Gastrocnemius medialis (tissue), 4 donors: ENCODE results near the gene CHN2. TPM values are rescaled to one million over a fixed set of nuclear protein-coding genes. Genes with fewer than 3 reads are reported as not detected.

Experiments
- ATAC-seq, 2 donors: fragments of 150-250 bp; one replicate each; pipeline ENCODE4 v1.9.1; 2016
- DNase-seq, 2 donors: peaks; one replicate each; pipeline ENCODE4 v3.0.0-alpha.2; 2019
- H3K27ac ChIP-seq, 4 donors: fragments of 200-600 bp; sonication (generic); 1 replicate in 1 of 4; 2 replicates in 3 of 4; pipeline ENCODE4 v1.5.1; 2016 to 2018; ENCODE audit warnings: mild to moderate bottlenecking in 2 of 4, moderate library complexity in 1 of 4
- H3K27me3 ChIP-seq, 3 donors: fragments of 200-600 bp; sonication (generic) in 2 of 3; 1 replicate in 1 of 3; 2 replicates in 2 of 3; pipeline versions ENCODE4 v1.5.1 to v1.6.0; 2016 to 2019; ENCODE audit warnings: mild to moderate bottlenecking in 1 of 3, moderate library complexity in 1 of 3
- H3K36me3 ChIP-seq, 2 donors: fragments of 200-600 bp; sonication (generic) in 1 of 2; one replicate each; pipeline ENCODE4 v1.5.1; 2017 to 2018
- H3K4me1 ChIP-seq, 2 donors: fragments of 200-600 bp; sonication (generic) in 1 of 2; one replicate each; pipeline ENCODE4 v1.5.1; 2016 to 2017; ENCODE audit warnings: mild to moderate bottlenecking in 2 of 2
- H3K4me3 ChIP-seq, 4 donors: fragments of 200-600 bp; sonication (generic) in 3 of 4; 1 replicate in 1 of 4; 2 replicates in 3 of 4; pipeline ENCODE4 v1.5.1; 2016 to 2019; ENCODE audit warnings: mild to moderate bottlenecking in 2 of 4
- H3K9me3 ChIP-seq, 3 donors: fragments of 200-600 bp; sonication (generic) in 2 of 3; 1 replicate in 1 of 3; 2 replicates in 2 of 3; pipeline ENCODE4 v1.5.1; 2016 to 2019
- CTCF ChIP-seq, 5 experiments: fragments of 450-650 bp in 3 of 5; fragments of 200-600 bp in 2 of 5; sonication (generic) in 2 of 5; IDR thresholded peaks in 4 of 5; conservative IDR thresholded peaks in 1 of 5; 1 replicate in 4 of 5; 2 replicates in 1 of 5; pipeline ENCODE4 v1.5.1; 2016 to 2019; ENCODE audit warnings: antibody characterized with exemption in 5 of 5, mild to moderate bottlenecking in 3 of 5, moderate library complexity in 3 of 5
- POLR2A ChIP-seq, 2 donors: fragments of 450-650 bp; IDR thresholded peaks; one replicate each; pipeline ENCODE4 v1.6.1; 2017; ENCODE audit warnings: antibody characterized with exemption in 2 of 2, mild to moderate bottlenecking in 2 of 2, moderate library complexity in 2 of 2
- in situ Hi-C, 4 donors: fragments of 200-750 bp; cut with MboI; loops; one replicate each; pipeline versions ENCODE4 v1.15.0 to v1.8.0; 2017; ENCODE audit warnings: low sequenced_read_pairs in 4 of 4
- intact Hi-C: fragments of 100-400 bp; cut with DNase I; formaldehyde crosslinking; loops from one replicate; pipeline ENCODE4 v1.15.1; 2023; ENCODE audit warnings: low total_unique reads
- total RNA-seq, 4 donors: library from RNA; depleted of rRNA; stranded (reverse); fragments of >200 nt; gene quantifications; one replicate each; pipeline versions ENCODE4 v1.1.0 to v1.2.3, GENCODE V29; 2016

The CHN2 gene
- total RNA-seq, 4 donors from 2014 or later = 5.9 to 11.3 (median 8.2) TPM

DNA sequence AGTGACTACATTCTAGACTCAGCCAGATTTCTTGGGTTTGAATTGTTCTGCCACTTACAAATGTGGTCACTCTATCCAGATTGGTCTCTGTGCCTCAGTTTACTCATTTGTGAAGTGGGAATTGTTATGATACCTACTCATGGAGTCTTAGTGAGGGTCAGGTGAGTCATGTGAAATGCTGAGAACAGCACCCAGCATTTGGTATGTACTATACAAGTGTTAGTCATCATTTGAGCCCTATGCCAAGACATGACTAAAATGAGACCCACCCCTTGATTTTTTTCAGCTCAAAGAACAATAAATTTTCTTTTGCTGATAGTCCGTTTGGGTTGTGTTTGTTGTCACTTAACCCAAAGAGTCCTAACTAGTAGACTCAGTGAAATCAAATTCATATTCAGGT lies 92.8 kb downstream of the CHN2 start:
- Histone ChIP-seq H3K4me3 (no peak overlapping the region), H3K4me1 (no peaks in the 10 kb centered on the region), H3K9me3 (no peaks in the 10 kb centered on the region), H3K27me3 (no peaks in the 10 kb centered on the region), H3K27ac (no peak overlapping the region), H3K36me3 (no peaks in the 10 kb centered on the region)
- TF ChIP-seq CTCF (IDR thresholded peaks at IDR 0.05 in 4 of 5, conservative IDR thresholded peaks at IDR 0.05 in 1 of 5) (no peak), POLR2A (IDR thresholded peaks at IDR 0.05) (no peak)
- ATAC-seq (peak in 1 of 2 donors; percentile 65), DNase-seq (no peak)
- in situ Hi-C loops (no loop called here), intact Hi-C loops (no loop called here)

GRCh38 chr7:29288181-29289091 lies 93.9 kb downstream of the CHN2 start:
- no peak for DNase-seq
- TF ChIP-seq POLR2A (IDR thresholded peaks at IDR 0.05) = no peak
- TF ChIP-seq CTCF (IDR thresholded peaks at IDR 0.05 in 4 of 5, conservative IDR thresholded peaks at IDR 0.05 in 1 of 5) = no peak
- no peak for ATAC-seq
- H3K4me1 ChIP-seq = no peaks in the 10 kb centered on the region
- H3K9me3 ChIP-seq = no peaks in the 10 kb centered on the region
- H3K27me3 ChIP-seq = no peaks in the 10 kb centered on the region
- intact Hi-C loops (no loop called here), in situ Hi-C loops (no loop called here)
- H3K27ac ChIP-seq = no peak overlapping the region
- H3K36me3 ChIP-seq = no peaks in the 10 kb centered on the region
- no peak overlapping the region for H3K4me3 ChIP-seq

DNA sequence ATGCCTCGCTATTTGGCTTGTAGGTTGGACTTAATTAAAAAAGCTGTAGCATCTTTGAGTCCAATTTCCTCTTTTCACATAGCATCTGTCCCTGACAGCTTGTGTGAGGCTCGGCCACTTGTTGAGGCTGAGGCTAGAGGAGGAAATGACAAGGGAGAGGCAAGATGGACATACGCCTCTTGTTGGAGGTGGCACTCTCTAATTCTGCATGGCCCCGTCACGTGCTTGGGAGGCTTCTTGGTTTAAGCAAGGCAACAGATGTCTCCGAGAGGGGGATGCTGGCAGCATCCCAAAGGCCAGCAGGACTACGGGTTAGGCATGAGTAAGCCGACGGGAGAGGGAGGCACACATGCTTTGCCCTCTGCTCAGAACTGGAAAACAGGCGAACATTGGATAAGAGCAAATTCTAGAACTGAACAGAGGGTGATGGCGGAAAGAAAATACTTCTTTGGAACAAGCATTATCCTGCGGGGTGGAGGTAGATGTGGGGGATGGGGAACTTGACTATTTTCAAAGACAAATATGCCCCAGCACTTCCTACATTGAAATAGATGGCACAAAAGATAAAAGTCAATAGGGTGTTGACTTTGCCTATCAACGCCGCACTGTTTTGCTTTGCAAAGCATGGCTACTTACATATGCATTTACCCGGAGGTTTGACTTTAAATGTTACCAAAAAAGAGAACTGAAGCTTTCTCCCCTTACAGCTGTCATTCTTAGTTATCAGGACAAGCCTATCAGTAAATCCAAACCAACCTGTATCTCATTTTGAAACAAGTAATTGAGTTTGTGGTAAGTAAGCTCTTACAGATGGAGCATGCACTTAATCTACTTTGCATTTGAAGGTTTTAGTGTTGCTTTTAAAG lies 94.8 kb downstream of the CHN2 start:
- no peaks in the 10 kb centered on the region for H3K4me1 ChIP-seq
- DNase-seq = peak in 1 of 2 donors; percentile 23
- H3K27me3 ChIP-seq = no peaks in the 10 kb centered on the region
- no peak for TF ChIP-seq POLR2A (IDR thresholded peaks at IDR 0.05)
- no peak for TF ChIP-seq CTCF (IDR thresholded peaks at IDR 0.05 in 4 of 5, conservative IDR thresholded peaks at IDR 0.05 in 1 of 5)
- no peak for ATAC-seq
- no peak overlapping the region for H3K27ac ChIP-seq
- in situ Hi-C loops = no loop called here
- H3K9me3 ChIP-seq = no peaks in the 10 kb centered on the region
- no peak overlapping the region for H3K4me3 ChIP-seq
- intact Hi-C loops = no loop called here
- H3K36me3 ChIP-seq = no peaks in the 10 kb centered on the region

DNA sequence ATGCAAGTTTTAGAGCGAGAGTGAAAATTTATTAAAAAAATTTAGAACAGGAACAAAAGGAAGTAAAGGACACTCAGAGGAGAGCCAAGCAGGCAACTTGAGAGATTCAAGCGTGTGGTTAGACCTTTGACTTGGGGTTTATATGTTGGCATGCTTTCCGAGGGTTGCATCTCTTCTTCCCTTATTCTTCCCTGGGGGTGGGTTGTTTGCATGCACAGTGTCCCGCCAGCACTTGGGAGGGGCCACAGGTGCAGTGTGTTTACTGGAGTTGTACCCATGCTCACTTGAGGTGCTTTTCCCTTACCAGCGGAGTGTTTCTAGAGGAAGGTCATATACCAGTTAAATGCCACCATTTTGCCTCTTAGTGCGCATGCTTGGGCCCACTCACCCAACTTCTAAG lies 96.3 kb downstream of the CHN2 start:
- intact Hi-C loops = no loop called here
- H3K9me3 ChIP-seq = no peaks in the 10 kb centered on the region
- no peaks in the 10 kb centered on the region for H3K36me3 ChIP-seq
- no peak overlapping the region for H3K4me3 ChIP-seq
- no peaks in the 10 kb centered on the region for H3K4me1 ChIP-seq
- no peak overlapping the region for H3K27ac ChIP-seq
- DNase-seq = no peak
- H3K27me3 ChIP-seq = no peaks in the 10 kb centered on the region
- ATAC-seq = no peak
- TF ChIP-seq CTCF (IDR thresholded peaks at IDR 0.05 in 4 of 5, conservative IDR thresholded peaks at IDR 0.05 in 1 of 5) (no peak), POLR2A (IDR thresholded peaks at IDR 0.05) (no peak)
- in situ Hi-C loops = no loop called here
